Glutamatergic neuron (in vitro differentiated cells): Measurements from ENCODE around the gene SLC35F3. TPM values are rescaled to one million over a fixed set of nuclear protein-coding genes. Genes with fewer than 3 reads are reported as not detected.

Experiments used
- DNase-seq: peaks from one replicate; pipeline ENCODE4 v3.0.0; 2022
- H3K27ac Mint-ChIP-seq: one replicate; pipeline ENCODE4 v1.8.0; 2020; ENCODE audit warnings: mild to moderate bottlenecking, mixed read lengths, inconsistent platforms; ENCODE audit not compliant: unreplicated experiment
- H3K27me3 Mint-ChIP-seq: one replicate; pipeline ENCODE4 v1.8.0; 2020; ENCODE audit warnings: mild to moderate bottlenecking, moderate library complexity, mixed read lengths, inconsistent platforms; ENCODE audit not compliant: unreplicated experiment
- H3K36me3 Mint-ChIP-seq: one replicate; pipeline ENCODE4 v1.8.0; 2020; ENCODE audit warnings: mild to moderate bottlenecking, mixed read lengths, inconsistent platforms; ENCODE audit not compliant: unreplicated experiment
- H3K4me1 Mint-ChIP-seq: one replicate; pipeline ENCODE4 v1.8.0; 2020; ENCODE audit warnings: mild to moderate bottlenecking, low read depth, mixed read lengths, inconsistent platforms; ENCODE audit not compliant: unreplicated experiment
- H3K4me3 Mint-ChIP-seq: one replicate; pipeline ENCODE4 v1.8.0; 2020; ENCODE audit warnings: mild to moderate bottlenecking, mixed read lengths, inconsistent platforms; ENCODE audit not compliant: unreplicated experiment
- H3K9me3 Mint-ChIP-seq: one replicate; pipeline ENCODE4 v1.8.0; 2020; ENCODE audit warnings: mild to moderate bottlenecking, moderate library complexity, mixed read lengths, inconsistent platforms; ENCODE audit not compliant: unreplicated experiment
- CTCF ChIP-seq: fragments of 200-600 bp; sonication (generic); IDR thresholded peaks from one replicate; pipeline ENCODE4 v1.5.0; 2021; ENCODE audit not compliant: partially characterized antibody, unreplicated experiment
- total RNA-seq: library from RNA; stranded (reverse); fragmentation: NEBNext Ultra II Directional; extraction: Animal tissue kit (Norgen Biotek cat#: 25700); gene quantifications from one replicate; pipeline ENCODE4 v1.2.1, GENCODE V29; 2021; ENCODE audit not compliant: unreplicated experiment

The SLC35F3 gene
- total RNA-seq, 1 donor from 2014 or later, result 0.98 TPM

- Mint-ChIP-seq H3K27me3 (no peaks in the 10 kb centered on the region), H3K36me3 (no peaks in the 10 kb centered on the region), H3K4me1 (no peaks in the 10 kb centered on the region), H3K4me3 (no peak overlapping the region), H3K27ac (no peak overlapping the region), H3K9me3 (no peaks in the 10 kb centered on the region)
- TF ChIP-seq CTCF, result no peak
- no peak for DNase-seq
Observed at GRCh38 chr1:234093741-234094140, 189.3 kb downstream of the SLC35F3 start.

DNA sequence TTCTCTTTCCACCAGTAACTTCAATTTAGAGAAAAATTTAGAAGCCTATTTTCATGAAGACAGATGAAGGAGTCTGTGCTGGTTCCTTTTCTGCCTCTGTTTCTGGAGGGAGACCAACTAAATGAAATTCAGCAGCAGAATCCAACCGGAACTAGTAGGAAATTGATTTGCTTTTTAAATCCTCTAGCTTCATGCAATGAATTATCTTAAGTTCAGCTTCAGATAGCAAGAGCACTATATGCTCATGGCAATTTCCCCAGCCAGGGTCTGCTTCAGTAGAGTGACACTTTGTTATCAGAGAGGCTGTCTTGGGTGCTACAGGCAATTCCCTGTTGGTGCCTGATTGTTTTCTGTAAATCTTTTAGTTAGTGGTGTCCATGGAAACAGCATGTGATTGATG is 189.7 kb downstream of the SLC35F3 start:
- no peak for DNase-seq
- TF ChIP-seq CTCF, result no peak
- Mint-ChIP-seq H3K9me3 (no peaks in the 10 kb centered on the region), H3K27me3 (no peaks in the 10 kb centered on the region), H3K36me3 (no peaks in the 10 kb centered on the region), H3K4me3 (no peak overlapping the region), H3K4me1 (no peaks in the 10 kb centered on the region), H3K27ac (no peak overlapping the region)

DNA sequence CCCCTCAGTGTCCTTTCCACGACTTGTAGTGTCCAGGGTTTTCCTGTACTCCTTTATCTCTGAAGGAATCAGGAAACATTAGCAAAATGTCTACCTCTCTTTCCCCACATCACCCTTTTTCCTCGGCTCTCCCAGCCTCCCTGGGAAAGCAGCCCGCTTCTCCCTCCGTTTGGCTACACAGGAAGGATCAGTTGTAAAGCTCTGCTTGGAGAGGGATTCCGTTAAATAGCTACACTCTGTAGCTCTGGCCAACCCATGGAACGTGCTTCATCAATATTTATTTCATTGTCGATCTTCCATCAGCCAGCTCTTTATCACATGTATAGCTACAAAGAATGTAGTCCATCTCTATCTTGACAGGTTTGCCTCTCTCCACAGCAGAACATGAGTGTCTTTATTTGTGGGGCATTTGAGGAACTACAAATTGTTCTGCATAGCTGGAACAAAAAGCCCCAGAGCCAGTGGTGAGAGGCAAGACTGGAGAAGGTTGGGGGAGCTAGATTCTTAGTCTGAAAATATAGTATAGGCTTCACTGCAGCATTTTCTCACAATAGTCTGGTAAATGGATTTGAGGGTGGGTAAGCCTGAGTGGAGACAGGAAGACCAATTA is 191.8 kb downstream of the SLC35F3 start:
- no peak overlapping the region for H3K4me3 Mint-ChIP-seq
- no peak for DNase-seq
- no peaks in the 10 kb centered on the region for H3K9me3 Mint-ChIP-seq
- no peak overlapping the region for H3K27ac Mint-ChIP-seq
- no peaks in the 10 kb centered on the region for H3K36me3 Mint-ChIP-seq
- no peak for TF ChIP-seq CTCF
- no peaks in the 10 kb centered on the region for H3K27me3 Mint-ChIP-seq
- H3K4me1 Mint-ChIP-seq, result no peaks in the 10 kb centered on the region

DNA sequence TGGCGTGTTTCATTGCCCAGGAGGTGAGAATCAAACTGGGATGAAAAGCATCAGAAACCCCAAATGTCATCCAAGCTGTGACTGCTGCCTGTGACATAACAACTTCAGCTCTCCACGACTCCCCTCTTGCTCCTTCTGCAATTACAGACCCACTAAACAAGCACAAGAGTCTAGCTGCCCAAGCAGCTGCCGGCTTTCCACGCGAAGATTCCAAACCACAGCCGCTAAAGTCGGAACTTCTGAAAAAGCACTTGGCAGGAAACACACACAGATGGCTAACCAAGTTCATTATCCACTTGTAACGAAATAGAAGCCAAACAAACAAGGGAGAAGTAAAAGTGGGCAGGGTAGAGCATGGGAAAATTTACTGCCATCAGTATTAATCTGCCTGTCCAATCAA is 198.1 kb downstream of the SLC35F3 start:
- Mint-ChIP-seq H3K36me3 (no peaks in the 10 kb centered on the region), H3K4me1 (peaks cover 3% of the 10 kb centered on the region), H3K9me3 (no peaks in the 10 kb centered on the region), H3K27me3 (no peaks in the 10 kb centered on the region), H3K4me3 (no peak overlapping the region), H3K27ac (no peak overlapping the region)
- no peak for TF ChIP-seq CTCF
- no peak for DNase-seq

- H3K9me3 Mint-ChIP-seq, result no peaks in the 10 kb centered on the region
- H3K36me3 Mint-ChIP-seq, result no peaks in the 10 kb centered on the region
- H3K27me3 Mint-ChIP-seq, result no peaks in the 10 kb centered on the region
- no peak overlapping the region for H3K27ac Mint-ChIP-seq
- no peak for DNase-seq
- peaks cover 3% of the 10 kb centered on the region for H3K4me1 Mint-ChIP-seq
- TF ChIP-seq CTCF, result no peak
- no peak overlapping the region for H3K4me3 Mint-ChIP-seq
Observed at GRCh38 chr1:234103198-234103597, 198.7 kb downstream of the SLC35F3 start.
